K562 (cell line): Measurements from ENCODE around the gene RIPOR1.

ENCODE experiments used
- KDM4B ChIP-seq, 2 experiments: fragments of 450-650 bp in 1 of 2; sonication (generic) in 1 of 2; IDR thresholded peaks; 2 replicates each; pipeline ENCODE4 v1.6.1; 2016 to 2017; ENCODE audit warnings: borderline replicate concordance in 2 of 2, antibody characterized with exemption in 1 of 2, low read depth in 1 of 2, mild to moderate bottlenecking in 1 of 2
- RAD51 ChIP-seq: fragments of 450-650 bp; IDR thresholded peaks from 2 replicates; pipeline ENCODE4 v1.7.1; 2016; ENCODE audit warnings: low read depth, mild to moderate bottlenecking, borderline replicate concordance
- ZNF766 ChIP-seq: fragments of 200-800 bp; sonication (Bioruptor generic); conservative IDR thresholded peaks from 2 replicates; pipeline ENCODE4 v1.6.1; 2016; ENCODE audit warnings: missing genetic modification characterization, missing compliant biosample characterization

DNA sequence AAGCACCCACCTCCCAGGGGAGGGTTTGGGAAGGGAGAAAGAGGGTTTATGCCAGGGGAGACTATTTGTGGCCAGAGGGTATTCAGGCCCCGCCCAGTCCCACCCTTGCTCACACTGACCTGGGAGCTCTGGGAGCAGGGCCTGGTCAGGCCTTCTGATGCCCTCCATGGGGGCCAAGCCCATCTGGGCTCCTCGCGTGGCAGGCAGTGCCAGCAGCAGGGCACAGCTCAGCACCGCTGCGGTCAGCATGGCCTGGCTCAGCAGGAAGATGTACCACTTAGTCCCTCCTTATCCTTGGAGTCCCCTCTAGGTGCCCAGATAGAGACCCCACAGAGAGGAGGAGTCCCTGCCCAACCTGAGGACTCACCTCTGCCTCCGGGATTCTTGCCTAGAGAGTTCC, 45.5 kb upstream of the RIPOR1 start, which contains the start of gene AGRP:
- TF ChIP-seq KDM4B (IDR thresholded peaks at IDR 0.05; ENCODE audit: borderline replicate concordance in 2 of 2, low read depth in 1 of 2) (no peak), RAD51 (no peak), ZNF766 (CRISPR knock-in tag) (no peak)
